Left colon (tissue), 2 donors: Measurements from ENCODE around the gene PDPK1. TPM values are rescaled to one million over a fixed set of nuclear protein-coding genes. Genes with fewer than 3 reads are reported as not detected.
"Not testable (repeated sequence)": the region's sequence is repeated elsewhere in the genome, so short reads cannot be mapped to it uniquely, and the experiment has no call there.

Experiments
- ATAC-seq: fragments of 200-7000 bp; cut with Tn5 transposase; one replicate; pipeline ENCODE4 v1.9.1; 2020; ENCODE audit warnings: mild to moderate bottlenecking, moderate library complexity
- DNase-seq, 2 donors: peaks; one replicate each; pipeline ENCODE4 v3.0.0-alpha.2; 2020
- intact Hi-C, 2 donors: fragments of 100-400 bp; cut with DNase I in 1 of 2; cut with micrococcal nuclease in 1 of 2; formaldehyde crosslinking; loops; one replicate each; pipeline versions ENCODE4 v1.11.2 to v1.14.0; 2022; cut with DNase I, micrococcal nuclease
- microRNA-seq, 2 donors: library from miRNA; unstranded; fragments of <30 nt; microRNA quantifications; one replicate each; pipeline versions ENCODE4 v1.1.0 to v1.2.0, GENCODE V29; 2020
- total RNA-seq, 2 donors: library from RNA; stranded (reverse); fragmentation: NEBNext Ultra II Directional; extraction: Animal tissue kit (Norgen Biotek cat#: 25700); gene quantifications; one replicate each; pipeline ENCODE4 v1.2.1, GENCODE V29; 2021
- donor health status: DM: no; HTN: no; CAD: no.
- donor health status: DM: yes; HTN: yes; CAD: no.

Gene PDPK1
- total RNA-seq, 2 donors from 2014 or later, result 71.1 to 77.4 TPM

DNA sequence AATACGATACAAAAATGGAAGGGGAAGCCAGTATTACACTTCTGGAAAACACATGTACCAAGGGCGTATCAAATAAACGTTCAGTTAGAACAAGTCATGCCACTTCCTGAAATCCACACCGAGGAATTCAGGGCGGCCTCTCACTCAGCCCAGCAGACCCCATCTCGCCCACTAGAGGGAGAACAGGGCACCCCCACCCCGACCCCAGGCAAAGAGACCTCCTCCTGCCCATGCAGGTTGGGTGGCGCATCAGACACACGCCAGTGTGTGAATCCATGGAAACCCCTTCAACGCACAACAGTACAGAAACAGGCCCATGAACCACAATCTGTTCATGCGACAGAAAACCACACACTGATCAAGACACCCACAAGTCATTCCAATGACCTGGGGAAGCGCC lies 81.8 kb downstream of the PDPK1 start:
- ATAC-seq, result not testable (repeated sequence)

GRCh38 chr16:2620870-2621269 lies 83.0 kb downstream of the PDPK1 start:
- DNase-seq, intact Hi-C loops, ATAC-seq: not testable (repeated sequence)

More for the DNA sequence above, 81.8 kb downstream of the PDPK1 start:
- intact Hi-C loops, DNase-seq: not testable (repeated sequence)

DNA sequence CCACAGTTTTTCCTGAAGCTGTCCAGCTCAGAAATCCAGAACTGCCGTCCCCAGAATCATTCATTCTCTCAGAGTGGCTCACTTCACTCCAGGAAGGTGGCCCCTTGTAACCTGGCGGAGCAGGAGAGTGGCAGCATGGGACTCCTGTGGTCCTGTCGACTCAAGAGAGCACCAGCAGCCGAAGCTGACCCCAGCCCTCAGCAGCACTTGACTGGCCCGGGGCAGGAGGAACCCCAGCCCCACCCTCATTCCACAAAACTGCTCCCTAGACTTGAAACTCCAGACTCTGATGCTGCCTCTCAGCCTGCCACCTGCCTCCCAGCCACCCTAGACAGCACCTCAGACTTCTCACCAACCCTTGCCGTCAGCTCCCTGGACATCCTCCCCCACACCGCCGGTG lies 83.6 kb downstream of the PDPK1 start:
- DNase-seq, intact Hi-C loops, ATAC-seq: not testable (repeated sequence)

GRCh38 chr16:2627075-2627474 lies 89.3 kb downstream of the PDPK1 start:
- ATAC-seq, result not testable (repeated sequence)

GRCh38 chr16:2631203-2631602 lies 93.4 kb downstream of the PDPK1 start:
- DNase-seq, intact Hi-C loops: not testable (repeated sequence)
- peak; percentile 88 for ATAC-seq

More at GRCh38 chr16:2627075-2627474, 89.3 kb downstream of the PDPK1 start:
- intact Hi-C loops, DNase-seq: not testable (repeated sequence)

DNA sequence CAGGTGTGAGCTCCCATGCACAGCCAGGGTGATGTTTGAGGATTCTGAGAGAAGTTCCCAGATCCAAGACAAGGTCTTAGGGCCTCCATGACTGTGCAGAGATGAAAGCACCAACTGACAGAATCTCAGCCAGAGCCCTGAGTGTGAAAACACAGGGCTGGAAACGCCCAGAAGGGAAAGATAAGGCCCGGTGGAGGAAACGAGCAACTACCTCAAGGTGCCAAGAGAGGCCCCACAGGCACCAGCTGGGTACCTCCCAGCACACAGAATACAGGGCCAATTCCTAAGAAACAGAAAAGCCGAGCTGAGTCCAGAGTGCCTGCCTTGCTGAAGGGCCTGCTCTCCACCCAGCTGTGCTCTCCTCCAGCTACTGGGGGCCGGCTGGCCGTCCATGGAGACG lies 94.5 kb downstream of the PDPK1 start:
- intact Hi-C loops, DNase-seq: not testable (repeated sequence)
- ATAC-seq, result peak; percentile 70

DNA sequence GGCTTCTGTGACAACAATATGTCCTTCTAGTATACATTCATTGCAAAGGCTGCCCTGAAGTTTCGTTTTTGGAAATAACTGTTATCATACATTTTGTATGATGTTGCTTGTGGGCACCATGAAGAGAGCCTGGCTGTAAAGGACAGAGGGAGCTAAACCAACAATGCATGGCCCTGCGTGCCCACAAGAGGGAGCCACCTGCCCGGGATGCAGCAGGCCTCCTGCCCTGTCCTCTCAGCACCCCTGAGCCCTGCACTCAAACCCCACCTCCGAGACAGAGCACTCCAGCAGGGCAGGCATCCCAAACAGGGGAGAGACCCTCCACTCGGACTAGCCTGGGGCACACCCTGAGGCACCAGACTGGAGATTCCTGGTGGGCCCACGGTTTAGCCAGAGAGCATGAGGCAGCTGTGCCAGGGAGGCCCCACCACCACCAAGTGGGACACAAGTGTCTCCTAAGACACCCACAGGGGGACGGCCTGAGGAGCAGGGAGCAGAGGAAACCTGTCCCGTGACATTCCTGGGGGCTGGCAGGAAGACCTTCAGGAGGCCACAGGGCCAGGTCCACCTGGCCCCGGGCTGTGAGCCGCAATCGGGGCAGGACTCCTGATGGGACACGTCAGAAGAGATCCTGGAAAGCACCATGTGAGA lies 101.4 kb downstream of the PDPK1 start:
- DNase-seq, result peak; percentile 50 to 51

DNA sequence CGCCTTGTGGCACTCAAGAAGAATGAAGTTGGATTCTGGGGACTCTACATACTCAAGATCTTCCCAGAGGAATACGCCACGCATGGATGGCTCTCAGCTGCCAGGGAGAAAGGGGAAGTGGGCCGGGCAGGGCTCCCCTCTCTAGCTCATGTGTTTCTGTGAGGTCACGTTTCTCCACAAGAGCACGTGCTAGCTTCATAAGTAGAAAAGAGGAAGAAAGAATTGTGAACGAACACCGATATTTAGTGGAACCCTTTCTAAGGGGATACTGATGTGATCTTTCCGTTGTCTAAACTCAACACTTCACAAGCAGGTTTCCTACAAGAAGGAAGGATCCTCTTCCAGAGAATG lies 101.9 kb downstream of the PDPK1 start:
- intact Hi-C loops, DNase-seq: not testable (repeated sequence)
- peak; percentile 9 for ATAC-seq

More for the DNA sequence above, 101.4 kb downstream of the PDPK1 start:
- peak; percentile 85 for ATAC-seq
- intact Hi-C loops, result not testable (repeated sequence)

DNA sequence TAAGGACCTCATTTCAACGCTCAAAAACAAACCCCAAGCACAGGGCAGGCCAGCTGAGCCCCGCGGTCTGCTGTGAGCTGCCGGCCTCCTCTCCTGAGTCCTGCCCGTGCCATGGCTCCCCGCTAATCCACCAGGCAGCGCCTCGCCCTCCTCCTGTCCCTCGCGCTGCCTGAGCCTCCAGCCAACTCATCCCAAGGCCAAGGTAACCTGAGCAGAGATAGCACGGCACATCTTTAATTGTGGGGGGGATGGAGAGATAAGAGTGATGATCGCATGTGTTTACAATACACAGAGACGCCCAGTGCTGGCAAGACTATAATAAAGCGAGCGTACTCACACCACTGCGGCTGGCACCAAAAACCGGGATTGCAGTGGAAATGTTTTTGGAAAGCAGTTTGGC lies 104.7 kb downstream of the PDPK1 start:
- ATAC-seq, DNase-seq, intact Hi-C loops: not testable (repeated sequence)

DNA sequence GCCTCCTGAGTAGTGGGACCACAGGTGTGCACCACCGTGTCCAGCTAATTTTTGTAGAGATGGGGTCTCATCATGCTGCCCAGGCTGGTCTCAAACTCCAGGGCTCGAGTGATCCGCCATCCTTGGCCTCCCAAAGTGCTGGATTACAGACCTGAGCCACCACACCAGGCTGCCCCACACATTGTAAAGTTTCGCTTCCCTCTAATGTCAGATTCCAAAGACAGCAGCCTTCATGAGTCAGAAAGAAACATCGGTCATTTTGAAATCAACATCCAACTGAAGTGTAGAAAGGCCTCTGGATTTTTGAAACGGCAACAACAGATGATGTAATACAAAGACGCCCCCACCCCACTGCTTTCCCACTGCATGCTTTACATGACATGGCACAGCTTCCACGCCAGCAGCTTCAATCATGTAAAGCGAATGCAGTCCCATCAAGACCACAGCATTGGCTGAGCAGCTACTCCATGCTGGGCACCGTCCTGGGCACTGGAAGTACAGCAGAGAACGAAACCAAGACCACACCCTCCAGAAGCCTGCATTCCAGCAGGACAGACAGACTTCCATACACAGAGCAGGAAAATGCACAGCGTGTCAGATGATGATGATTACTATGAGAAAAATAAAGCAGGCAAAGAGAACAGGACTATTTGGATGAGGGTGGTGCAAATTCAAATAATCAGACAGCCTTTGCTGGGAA lies 107.1 kb downstream of the PDPK1 start:
- ATAC-seq, DNase-seq, intact Hi-C loops: not testable (repeated sequence)

DNA sequence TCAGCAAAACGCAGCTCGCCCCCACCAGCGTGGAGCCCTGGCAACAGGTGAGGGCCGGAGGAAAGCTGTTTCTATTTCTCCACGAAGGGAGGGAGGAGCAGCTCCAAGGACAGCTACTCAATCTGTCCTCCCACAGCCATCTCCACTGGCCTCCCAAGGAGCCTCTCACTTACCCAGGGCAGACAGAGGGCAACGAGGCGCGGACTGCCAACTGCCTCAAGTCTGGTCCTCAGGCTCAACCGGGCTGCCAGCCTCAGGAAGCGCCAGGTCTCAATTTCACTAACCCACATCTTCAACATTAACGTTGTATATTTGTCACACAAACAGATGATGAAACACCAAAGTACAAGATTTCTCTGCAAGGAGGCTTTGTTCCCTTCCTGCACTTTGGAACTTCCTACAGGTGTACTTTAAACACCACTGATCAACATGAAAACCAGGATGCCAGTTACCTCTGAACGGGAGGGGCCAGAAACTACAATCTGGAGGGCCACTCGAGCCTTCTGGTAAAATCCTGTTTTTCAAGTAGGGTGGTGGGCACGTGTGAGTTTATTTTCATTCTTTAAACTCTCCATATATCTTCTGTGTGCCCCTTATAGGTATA lies 113.5 kb downstream of the PDPK1 start:
- DNase-seq, intact Hi-C loops: not testable (repeated sequence)
- peak; percentile 84 for ATAC-seq

Small RNAs within 50 kb of the gene (microRNA-seq; reads per million reads assigned to microRNA genes)
- 0 reads per million in 2 donors for gene MIR3178

Other genes with a start within 250 kb of the PDPK1 start
- 1 to 10 TPM; 3.8 to 3.9 TPM for gene ABCA3, start 197.3 kb upstream of the PDPK1 start, total RNA-seq
- gene CCNF, start 108.6 kb upstream of the PDPK1 start, total RNA-seq, result 1 to 10 TPM; 3.0 to 7.3 TPM
- gene TEDC2, start 77.9 kb upstream of the PDPK1 start, total RNA-seq, result 1 to 10 TPM; 1.3 to 5.6 TPM
- not detected for gene NTN3, start 66.7 kb upstream of the PDPK1 start, total RNA-seq
- gene TBC1D24, start 62.9 kb upstream of the PDPK1 start, total RNA-seq, result 10 to 100 TPM in 1 of 2 donors, 1 to 10 TPM in 1; 8.9 to 11.1 TPM
- 100 to 1,000 TPM; 218 to 230 TPM for gene ATP6V0C, start 24.1 kb upstream of the PDPK1 start, total RNA-seq
- 10 to 100 TPM; 31.5 to 31.7 TPM for gene AMDHD2, start 17.6 kb upstream of the PDPK1 start, total RNA-seq
- under 1 TPM; 0.70 TPM for gene CEMP1, start 6.6 kb upstream of the PDPK1 start, total RNA-seq
- gene KCTD5, start 144.5 kb downstream of the PDPK1 start, total RNA-seq, result 10 to 100 TPM; 49.3 to 79.6 TPM
- gene PRSS27, start 182.2 kb downstream of the PDPK1 start, total RNA-seq, result under 1 TPM; 0.34 to 0.76 TPM
- gene SRRM2, start 214.6 kb downstream of the PDPK1 start, total RNA-seq, result 100 to 1,000 TPM; 476 to 593 TPM
- 100 to 1,000 TPM; 209 to 336 TPM for gene ELOB, start 239.3 kb downstream of the PDPK1 start, total RNA-seq
- gene PRSS33, start 249.5 kb downstream of the PDPK1 start, total RNA-seq, result not detected